ENCODE data around the gene POU2AF2. TPM values are rescaled to one million over a fixed set of nuclear protein-coding genes. Genes with fewer than 3 reads are reported as not detected.
"Not testable (repeated sequence)": the region's sequence is repeated elsewhere in the genome, so short reads cannot be mapped to it uniquely, and the experiment has no call there.

POU2AF2 gene
- total RNA-seq, 1 experiment from 2014 or later = not detected

GRCh38 chr11:111291764-111292163, 46.2 kb downstream of the POU2AF2 start:
- Histone ChIP-seq H3K14ac (ENCODE audit: insufficient read depth, low read length) (no peak overlapping the region), H3K18ac (ENCODE audit: insufficient read length, low read depth, low read length) (no peak overlapping the region), H2BK120ac (ENCODE audit: low read depth, low read length, poor library complexity, severe bottlenecking) (no peak overlapping the region), H2BK12ac (ENCODE audit: insufficient read length, low read depth, low read length) (no peak overlapping the region), H2AK5ac (ENCODE audit: insufficient read length, low read length) (no peak overlapping the region), H3K4ac (ENCODE audit: low read depth, low read length) (no peak overlapping the region), H2BK5ac (ENCODE audit: insufficient read length, low read length) (no peak overlapping the region), H3T11ph (ENCODE audit: low read length) (no peak overlapping the region), H3K27ac (ENCODE audit: insufficient read length, low read depth, low read length) (no peak overlapping the region), H3K27me3 (ENCODE audit: insufficient read depth, low read length) (no peaks in the 10 kb centered on the region), H3K9me3 (ENCODE audit: control insufficient read depth, low read depth, low read length) (no peaks in the 10 kb centered on the region), H3K23me2 (ENCODE audit: insufficient read length, low read depth, low read length, poor library complexity, severe bottlenecking) (no peaks in the 10 kb centered on the region), H4K5ac (ENCODE audit: insufficient read length, low read depth, low read length) (no peak overlapping the region), H4K91ac (ENCODE audit: insufficient read length, low read depth, low read length) (no peak overlapping the region), H3K56ac (ENCODE audit: insufficient read length, low read depth, low read length) (no peak overlapping the region), H4K20me1 (ENCODE audit: control insufficient read depth, insufficient read depth, insufficient read length) (no peaks in the 10 kb centered on the region), H3K79me2 (ENCODE audit: insufficient read depth, low read length) (no peaks in the 10 kb centered on the region), H3K4me1 (ENCODE audit: insufficient read depth, low read length) (no peaks in the 10 kb centered on the region), H3K4me2 (ENCODE audit: insufficient read depth, insufficient read length, low read length) (no peak overlapping the region), H3K23ac (ENCODE audit: insufficient read length, low read depth, low read length) (no peak overlapping the region), H3K79me1 (ENCODE audit: insufficient read depth, low read depth, low read length, poor library complexity, severe bottlenecking) (no peaks in the 10 kb centered on the region), H2AFZ (ENCODE audit: low read length) (no peak overlapping the region), H2BK15ac (ENCODE audit: low read depth, low read length) (no peak overlapping the region), H4K8ac (replicated peaks; ENCODE audit: insufficient read length, low read depth, low read length) (no peak overlapping the region), H2BK20ac (ENCODE audit: low read depth, low read length, poor library complexity, severe bottlenecking) (no peak overlapping the region), H3K9ac (ENCODE audit: extremely low read depth, insufficient read length, low read length) (no peak overlapping the region)
- TF ChIP-seq, protein P1, sequence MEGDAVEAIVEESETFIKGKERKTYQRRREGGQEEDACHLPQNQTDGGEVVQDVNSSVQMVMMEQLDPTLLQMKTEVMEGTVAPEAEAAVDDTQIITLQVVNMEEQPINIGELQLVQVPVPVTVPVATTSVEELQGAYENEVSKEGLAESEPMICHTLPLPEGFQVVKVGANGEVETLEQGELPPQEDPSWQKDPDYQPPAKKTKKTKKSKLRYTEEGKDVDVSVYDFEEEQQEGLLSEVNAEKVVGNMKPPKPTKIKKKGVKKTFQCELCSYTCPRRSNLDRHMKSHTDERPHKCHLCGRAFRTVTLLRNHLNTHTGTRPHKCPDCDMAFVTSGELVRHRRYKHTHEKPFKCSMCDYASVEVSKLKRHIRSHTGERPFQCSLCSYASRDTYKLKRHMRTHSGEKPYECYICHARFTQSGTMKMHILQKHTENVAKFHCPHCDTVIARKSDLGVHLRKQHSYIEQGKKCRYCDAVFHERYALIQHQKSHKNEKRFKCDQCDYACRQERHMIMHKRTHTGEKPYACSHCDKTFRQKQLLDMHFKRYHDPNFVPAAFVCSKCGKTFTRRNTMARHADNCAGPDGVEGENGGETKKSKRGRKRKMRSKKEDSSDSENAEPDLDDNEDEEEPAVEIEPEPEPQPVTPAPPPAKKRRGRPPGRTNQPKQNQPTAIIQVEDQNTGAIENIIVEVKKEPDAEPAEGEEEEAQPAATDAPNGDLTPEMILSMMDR (conservative IDR thresholded peaks at IDR 0.05) = no peak
- Mint-ChIP-seq H3K4me1 (peaks cover 4 to 7% of the 10 kb centered on the region in 2 experiments; a peak in 3 of 4 replicates), H3K27me3 (ENCODE audit: low read depth) (peaks cover 4% of the 10 kb centered on the region; the same call in 1 of the 2 replicates), H3K4me3 (no peak overlapping the region), H3K36me3 (ENCODE audit: insufficient read depth in 1 of 3, low read depth in 3 of 3) (no peaks in the 10 kb centered on the region; a peak in 1 of 7 replicates), H3K27ac (no peak overlapping the region), H3K9me3 (no peaks in the 10 kb centered on the region)
- WGBS (ENCODE audit: extremely low coverage, insufficient read length, low lambda C conversion rate) = no CpG with 5 or more reads among the region's 5 CpGs
- DNase-seq = no peak

GRCh38 chr11:111292408-111292807, 46.9 kb downstream of the POU2AF2 start:
- H3K56ac ChIP-seq (ENCODE audit: insufficient read length, low read depth, low read length); H3K23me2 ChIP-seq (ENCODE audit: insufficient read length, low read depth, low read length, poor library complexity, severe bottlenecking); H2BK5ac ChIP-seq (ENCODE audit: insufficient read length, low read length); H3K4me1 ChIP-seq (ENCODE audit: insufficient read depth, low read length); H4K91ac ChIP-seq (ENCODE audit: insufficient read length, low read depth, low read length); H3K14ac ChIP-seq (ENCODE audit: insufficient read depth, low read length); DNase-seq; H3K4ac ChIP-seq (ENCODE audit: low read depth, low read length); H3K9me3 Mint-ChIP-seq; H2AK5ac ChIP-seq (ENCODE audit: insufficient read length, low read length); H3K27me3 ChIP-seq (ENCODE audit: insufficient read depth, low read length); H3K4me2 ChIP-seq (ENCODE audit: insufficient read depth, insufficient read length, low read length); H2BK12ac ChIP-seq (ENCODE audit: insufficient read length, low read depth, low read length); H3K9me3 ChIP-seq (ENCODE audit: control insufficient read depth, low read depth, low read length); H3K27me3 Mint-ChIP-seq (ENCODE audit: low read depth); H3K9ac ChIP-seq (ENCODE audit: extremely low read depth, insufficient read length, low read length); H3T11ph ChIP-seq (ENCODE audit: low read length); H3K27ac Mint-ChIP-seq; H2BK15ac ChIP-seq (ENCODE audit: low read depth, low read length); H2BK20ac ChIP-seq (ENCODE audit: low read depth, low read length, poor library complexity, severe bottlenecking); H3K4me1 Mint-ChIP-seq; H4K20me1 ChIP-seq (ENCODE audit: control insufficient read depth, insufficient read depth, insufficient read length); H2AFZ ChIP-seq (ENCODE audit: low read length); H2BK120ac ChIP-seq (ENCODE audit: low read depth, low read length, poor library complexity, severe bottlenecking); H3K18ac ChIP-seq (ENCODE audit: insufficient read length, low read depth, low read length); H4K5ac ChIP-seq (ENCODE audit: insufficient read length, low read depth, low read length); H3K79me2 ChIP-seq (ENCODE audit: insufficient read depth, low read length); H3K36me3 Mint-ChIP-seq (ENCODE audit: insufficient read depth in 1 of 3, low read depth in 3 of 3); H3K4me3 Mint-ChIP-seq; H3K27ac ChIP-seq (ENCODE audit: insufficient read length, low read depth, low read length); H3K23ac ChIP-seq (ENCODE audit: insufficient read length, low read depth, low read length); H4K8ac ChIP-seq (replicated peaks; ENCODE audit: insufficient read length, low read depth, low read length); H3K79me1 ChIP-seq (ENCODE audit: insufficient read depth, low read depth, low read length, poor library complexity, severe bottlenecking): not testable (repeated sequence)
- WGBS (ENCODE audit: extremely low coverage, insufficient read length, low lambda C conversion rate) = no CpG with 5 or more reads among the region's 1 CpG

All from H9 (cell line).